Subcutaneous adipose tissue (tissue), 4 donors: ENCODE results near the gene STAG1. TPM values are rescaled to one million over a fixed set of nuclear protein-coding genes. Genes with fewer than 3 reads are reported as not detected.

Source experiments
- total RNA-seq, 4 donors: library from RNA; depleted of rRNA; stranded (reverse); fragments of >200 nt; gene quantifications; one replicate each; pipeline ENCODE4 v1.1.0, GENCODE V29; 2016
- TF ChIP-seq, protein P1 (sequence below): fragments of 450-650 bp; IDR thresholded peaks from one replicate; pipeline ENCODE4 v1.5.1; 2016; ENCODE audit warnings: low read depth, mild to moderate bottlenecking, control low read depth, antibody characterized with exemption, moderate library complexity

The STAG1 gene
- total RNA-seq, 4 donors from 2014 or later: 40.9 to 69.0 (median 54.0) TPM

DNA sequence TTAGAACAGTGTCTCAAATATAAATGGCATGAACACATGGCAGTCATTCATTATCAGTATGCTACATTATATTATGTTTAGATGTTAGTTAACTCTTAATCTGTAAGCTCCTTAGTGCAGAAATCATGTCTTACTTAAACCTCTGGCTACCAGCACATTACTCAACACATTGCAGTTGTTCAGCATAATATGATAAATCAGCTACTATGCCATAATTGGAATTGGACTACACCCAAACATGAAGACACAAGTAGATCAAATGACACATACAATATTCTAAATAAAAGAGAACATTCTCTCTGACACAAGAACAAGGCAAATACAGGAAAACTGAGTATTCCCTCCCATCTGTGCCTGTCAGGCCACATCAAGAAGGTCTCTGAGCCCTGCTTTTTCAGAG, 385.9 kb downstream of the STAG1 start:
- TF ChIP-seq, protein P1, sequence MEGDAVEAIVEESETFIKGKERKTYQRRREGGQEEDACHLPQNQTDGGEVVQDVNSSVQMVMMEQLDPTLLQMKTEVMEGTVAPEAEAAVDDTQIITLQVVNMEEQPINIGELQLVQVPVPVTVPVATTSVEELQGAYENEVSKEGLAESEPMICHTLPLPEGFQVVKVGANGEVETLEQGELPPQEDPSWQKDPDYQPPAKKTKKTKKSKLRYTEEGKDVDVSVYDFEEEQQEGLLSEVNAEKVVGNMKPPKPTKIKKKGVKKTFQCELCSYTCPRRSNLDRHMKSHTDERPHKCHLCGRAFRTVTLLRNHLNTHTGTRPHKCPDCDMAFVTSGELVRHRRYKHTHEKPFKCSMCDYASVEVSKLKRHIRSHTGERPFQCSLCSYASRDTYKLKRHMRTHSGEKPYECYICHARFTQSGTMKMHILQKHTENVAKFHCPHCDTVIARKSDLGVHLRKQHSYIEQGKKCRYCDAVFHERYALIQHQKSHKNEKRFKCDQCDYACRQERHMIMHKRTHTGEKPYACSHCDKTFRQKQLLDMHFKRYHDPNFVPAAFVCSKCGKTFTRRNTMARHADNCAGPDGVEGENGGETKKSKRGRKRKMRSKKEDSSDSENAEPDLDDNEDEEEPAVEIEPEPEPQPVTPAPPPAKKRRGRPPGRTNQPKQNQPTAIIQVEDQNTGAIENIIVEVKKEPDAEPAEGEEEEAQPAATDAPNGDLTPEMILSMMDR: no peak

DNA sequence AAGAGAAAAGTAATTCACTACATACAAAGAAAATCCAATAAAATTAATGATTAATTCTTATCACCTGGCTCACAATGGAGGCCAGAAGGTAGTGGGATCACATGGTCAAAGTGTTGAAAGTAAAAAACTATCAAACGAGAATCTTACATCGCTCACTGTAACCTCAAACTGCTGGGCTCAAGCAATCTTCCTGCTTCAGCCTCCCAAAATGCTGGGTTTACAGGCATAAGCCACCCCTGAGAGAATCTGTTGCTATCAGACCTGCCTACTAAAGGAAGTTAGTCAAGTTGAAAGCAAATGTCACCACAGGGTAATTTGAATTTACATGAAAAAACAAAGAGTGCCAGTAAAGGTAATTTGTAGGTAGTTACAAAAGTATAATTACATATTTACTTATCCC, 398.7 kb downstream of the STAG1 start:
- TF ChIP-seq, protein P1: no peak

DNA sequence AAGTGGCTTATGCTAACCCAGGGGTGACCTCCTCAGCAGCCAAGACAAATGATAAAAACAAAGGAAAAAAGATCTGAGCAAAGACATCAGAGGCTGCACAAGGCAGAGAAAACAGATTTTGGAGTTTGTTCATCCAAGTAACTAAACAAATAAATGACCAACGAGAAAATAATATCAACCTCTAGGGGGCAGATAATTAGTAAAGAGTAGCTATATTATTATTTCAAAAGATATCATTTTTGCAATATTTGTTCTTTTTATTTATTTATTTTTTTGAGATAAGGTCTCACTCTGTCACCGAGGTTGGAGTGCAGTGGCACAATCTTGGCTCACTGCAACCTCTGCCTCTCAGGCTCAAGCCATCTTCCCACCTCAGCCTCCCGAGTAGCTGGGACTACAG, 400.3 kb downstream of the STAG1 start:
- TF ChIP-seq, protein P1: no peak

DNA sequence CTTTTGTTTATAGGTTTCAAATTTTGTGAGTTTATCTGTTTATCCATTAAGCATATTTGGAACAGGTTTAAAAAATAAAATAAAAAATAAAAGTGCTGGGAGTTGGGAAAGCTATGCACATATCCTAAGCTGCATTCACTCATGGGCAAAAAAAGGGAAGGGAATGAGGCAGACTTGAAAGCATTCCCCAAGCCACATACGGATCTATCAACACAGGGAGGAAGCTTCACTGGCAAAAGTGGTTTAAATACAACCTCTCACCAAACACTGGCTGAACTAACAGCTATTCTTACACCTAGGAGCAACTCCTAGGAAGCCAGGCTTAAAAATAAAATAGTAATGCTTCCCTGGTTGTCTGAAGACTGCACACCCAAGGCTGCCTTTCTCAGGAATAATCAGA, 400.8 kb downstream of the STAG1 start:
- TF ChIP-seq, protein P1: no peak

DNA sequence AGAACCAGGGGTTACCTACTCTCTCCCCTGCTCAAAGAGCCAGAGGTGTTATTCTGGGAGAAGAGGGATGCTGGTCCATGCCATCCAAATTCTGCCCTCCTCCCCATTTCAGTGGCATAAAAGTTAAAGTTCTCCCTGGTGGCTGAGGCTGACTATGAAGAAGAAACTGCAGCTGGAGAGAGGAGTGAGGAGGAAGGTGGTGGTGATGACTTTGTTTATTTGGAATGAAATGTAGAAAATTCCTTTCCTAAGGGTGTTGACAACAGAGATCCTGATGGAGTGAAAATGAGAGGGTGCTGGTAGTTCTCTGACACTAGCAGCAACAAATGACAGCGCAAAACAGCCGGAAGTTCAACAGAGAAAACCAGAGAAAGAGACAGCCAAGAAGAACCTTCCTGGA, 401.6 kb downstream of the STAG1 start:
- TF ChIP-seq, protein P1: no peak

DNA sequence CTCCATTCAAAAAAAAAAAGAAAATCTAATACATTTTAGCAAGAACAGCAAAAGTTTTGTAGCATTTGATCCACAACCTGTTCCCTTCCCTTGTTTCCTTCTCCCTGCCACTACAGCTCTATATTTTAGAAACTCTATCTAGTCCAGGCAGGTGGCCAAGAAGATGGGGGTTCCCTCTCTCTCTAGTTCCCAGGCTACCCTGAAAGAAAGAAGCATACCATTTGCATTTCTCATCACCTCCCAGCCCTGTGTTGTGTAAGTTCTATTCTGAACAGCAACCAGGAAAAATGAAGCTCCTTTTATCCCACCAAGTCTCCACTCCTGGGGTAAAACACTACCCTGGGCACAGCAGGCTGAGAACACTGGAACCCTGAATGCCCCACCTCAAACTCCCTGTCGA, 402.0 kb downstream of the STAG1 start:
- TF ChIP-seq, protein P1: no peak

DNA sequence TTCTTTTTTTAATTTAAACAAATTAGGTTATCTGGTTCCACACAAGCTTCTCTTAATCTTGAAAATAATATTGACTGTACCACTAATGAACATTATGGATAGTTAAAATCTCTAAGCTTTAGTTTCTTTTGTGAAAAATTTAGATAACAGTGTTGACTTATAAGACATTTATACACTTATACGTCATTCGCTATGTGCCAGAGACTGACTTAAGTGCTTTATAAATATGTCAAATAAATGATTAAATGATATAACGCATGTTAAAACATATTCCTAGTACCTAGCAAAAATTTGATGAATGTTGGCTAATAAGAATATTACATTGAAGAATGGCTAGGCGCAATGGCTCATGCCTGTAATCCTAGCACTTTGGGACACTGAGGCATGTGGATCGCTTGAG, 405.7 kb downstream of the STAG1 start:
- TF ChIP-seq, protein P1: no peak
